HG03460 (cell line): ENCODE data around the gene RPS6KL1.
"Not testable (repeated sequence)": the region's sequence is repeated elsewhere in the genome, so short reads cannot be mapped to it uniquely, and the experiment has no call there.

Experiments used
- ATAC-seq: cut with Tn5 transposase; IDR thresholded peaks from one replicate; pipeline ENCODE4 v1.9.1; 2021; ENCODE audit not compliant: unreplicated experiment

The RPS6KL1 gene

GRCh38 chr14:74937171-74937570 lies 14.1 kb upstream of the RPS6KL1 start:
- ATAC-seq, result no peak

GRCh38 chr14:74936731-74937130 lies 13.7 kb upstream of the RPS6KL1 start:
- no peak for ATAC-seq

- no peak for ATAC-seq
These were observed 13.1 kb upstream of the RPS6KL1 start for GRCh38 chr14:74936151-74936550.

- ATAC-seq, result no peak
These were observed 12.3 kb upstream of the RPS6KL1 start for GRCh38 chr14:74935360-74935680.

GRCh38 chr14:74934476-74935359 lies 11.7 kb upstream of the RPS6KL1 start:
- no peak for ATAC-seq

- ATAC-seq, result no peak
These were observed 11.0 kb upstream of the RPS6KL1 start for GRCh38 chr14:74934041-74934440.

- not testable (repeated sequence) for ATAC-seq
These were observed 9.9 kb upstream of the RPS6KL1 start for GRCh38 chr14:74932936-74933335.

- ATAC-seq, result no peak
These were observed 9.4 kb upstream of the RPS6KL1 start for GRCh38 chr14:74932401-74932901.

- not testable (repeated sequence) for ATAC-seq
These were observed 8.7 kb upstream of the RPS6KL1 start for GRCh38 chr14:74931744-74932143.

- ATAC-seq, result no peak
These were observed 6.2 kb upstream of the RPS6KL1 start for GRCh38 chr14:74929242-74929641.

GRCh38 chr14:74927225-74927624 lies 4.2 kb upstream of the RPS6KL1 start:
- no peak for ATAC-seq

- no peak for ATAC-seq
These were observed 1.0 kb upstream of the RPS6KL1 start for GRCh38 chr14:74924061-74924460.

- no peak for ATAC-seq
These were observed 891 bp downstream of the RPS6KL1 start for GRCh38 chr14:74921987-74922751.

- ATAC-seq, result no peak
These were observed 1.9 kb downstream of the RPS6KL1 start for GRCh38 chr14:74921053-74921620.

- no peak for ATAC-seq
These were observed 2.8 kb downstream of the RPS6KL1 start for GRCh38 chr14:74920281-74920680.

GRCh38 chr14:74919421-74920165 lies 3.5 kb downstream of the RPS6KL1 start:
- ATAC-seq, result no peak

GRCh38 chr14:74918380-74918779 lies 4.7 kb downstream of the RPS6KL1 start:
- no peak for ATAC-seq

- no peak for ATAC-seq
These were observed 5.4 kb downstream of the RPS6KL1 start for GRCh38 chr14:74917646-74918081.

GRCh38 chr14:74917178-74917543 lies 5.9 kb downstream of the RPS6KL1 start:
- ATAC-seq, result no peak

GRCh38 chr14:74915826-74916225 lies 7.2 kb downstream of the RPS6KL1 start:
- ATAC-seq, result no peak

- no peak for ATAC-seq
These were observed 7.6 kb downstream of the RPS6KL1 start for GRCh38 chr14:74915426-74915825.
